Esophagus muscularis mucosa (tissue), 4 donors: Measurements from ENCODE around the gene KCNMB2. TPM values are rescaled to one million over a fixed set of nuclear protein-coding genes. Genes with fewer than 3 reads are reported as not detected.

Experiments
- DNase-seq: peaks from one replicate; pipeline ENCODE4 v3.0.0-alpha.2; 2017; ENCODE audit errors: extremely low spot score
- H3K27ac ChIP-seq, 4 donors: fragments of 200-600 bp; sonication (generic); replicated peaks in 1 of 4; 1 replicate in 3 of 4; 2 replicates in 1 of 4; pipeline ENCODE4 v1.5.1; 2016 to 2019; ENCODE audit warnings: mild to moderate bottlenecking in 1 of 4
- H3K27me3 ChIP-seq, 4 donors: fragments of 200-600 bp; sonication (generic); one replicate each; pipeline versions ENCODE4 v1.5.1 to v1.6.0; 2016 to 2019
- H3K36me3 ChIP-seq, 4 donors: fragments of 200-600 bp; sonication (generic); one replicate each; pipeline ENCODE4 v1.5.1; 2016 to 2019
- H3K4me1 ChIP-seq, 4 donors: fragments of 200-600 bp; sonication (generic); one replicate each; pipeline ENCODE4 v1.5.1; 2016 to 2019
- H3K4me3 ChIP-seq, 4 donors: fragments of 200-600 bp; sonication (generic); 1 replicate in 2 of 4; 2 replicates in 2 of 4; pipeline ENCODE4 v1.5.1; 2016 to 2019; ENCODE audit warnings: mild to moderate bottlenecking in 4 of 4, moderate library complexity in 1 of 4
- H3K9me3 ChIP-seq, 4 donors: fragments of 200-600 bp; sonication (generic); 1 replicate in 3 of 4; 2 replicates in 1 of 4; pipeline ENCODE4 v1.5.1; 2016 to 2019
- EP300 ChIP-seq: sonication (generic); formaldehyde crosslinking; IDR thresholded peaks from one replicate; pipeline ENCODE4 v1.6.1; 2017; ENCODE audit warnings: antibody characterized with exemption
- POLR2A ChIP-seq: fragments of 450-650 bp; IDR thresholded peaks from one replicate; pipeline ENCODE4 v1.6.1; 2017; ENCODE audit warnings: antibody characterized with exemption, moderate library complexity, mild to moderate bottlenecking, low read depth
- POLR2AphosphoS5 ChIP-seq, 2 donors: sonication (generic); formaldehyde crosslinking; IDR thresholded peaks; one replicate each; pipeline ENCODE4 v1.6.1; 2017; ENCODE audit warnings: antibody characterized with exemption in 2 of 2
- WGBS: methylation state at CpG from one replicate; pipeline ENCODE4 v1.1.5; 2018; 5-methylcytosine and 5-hydroxymethylcytosine counted together
- intact Hi-C: fragments of 100-400 bp; cut with DNase I; formaldehyde crosslinking; loops from one replicate; pipeline ENCODE4 v1.15.1; 2023
- total RNA-seq, 4 donors: library from RNA; depleted of rRNA; stranded (reverse); fragments of >200 nt; gene quantifications; one replicate each; pipeline versions ENCODE4 v1.1.0 to v1.2.1, GENCODE V29; 2016
- TF ChIP-seq, protein P1 (sequence below), 3 experiments: fragments of 200-600 bp in 2 of 3; fragments of 450-650 bp in 1 of 3; sonication (generic) in 2 of 3; IDR thresholded peaks; one replicate each; pipeline ENCODE4 v1.5.1; 2017 to 2019; ENCODE audit warnings: antibody characterized with exemption in 3 of 3, mild to moderate bottlenecking in 2 of 3, moderate library complexity in 1 of 3

The KCNMB2 gene
- total RNA-seq, 4 donors from 2014 or later: 0.17 to 0.40 TPM; not detected in 2

- TF ChIP-seq EP300 (no peak), POLR2AphosphoS5 (IDR thresholded peaks at IDR 0.05) (no peak), POLR2A (no peak)
- TF ChIP-seq, protein P1, sequence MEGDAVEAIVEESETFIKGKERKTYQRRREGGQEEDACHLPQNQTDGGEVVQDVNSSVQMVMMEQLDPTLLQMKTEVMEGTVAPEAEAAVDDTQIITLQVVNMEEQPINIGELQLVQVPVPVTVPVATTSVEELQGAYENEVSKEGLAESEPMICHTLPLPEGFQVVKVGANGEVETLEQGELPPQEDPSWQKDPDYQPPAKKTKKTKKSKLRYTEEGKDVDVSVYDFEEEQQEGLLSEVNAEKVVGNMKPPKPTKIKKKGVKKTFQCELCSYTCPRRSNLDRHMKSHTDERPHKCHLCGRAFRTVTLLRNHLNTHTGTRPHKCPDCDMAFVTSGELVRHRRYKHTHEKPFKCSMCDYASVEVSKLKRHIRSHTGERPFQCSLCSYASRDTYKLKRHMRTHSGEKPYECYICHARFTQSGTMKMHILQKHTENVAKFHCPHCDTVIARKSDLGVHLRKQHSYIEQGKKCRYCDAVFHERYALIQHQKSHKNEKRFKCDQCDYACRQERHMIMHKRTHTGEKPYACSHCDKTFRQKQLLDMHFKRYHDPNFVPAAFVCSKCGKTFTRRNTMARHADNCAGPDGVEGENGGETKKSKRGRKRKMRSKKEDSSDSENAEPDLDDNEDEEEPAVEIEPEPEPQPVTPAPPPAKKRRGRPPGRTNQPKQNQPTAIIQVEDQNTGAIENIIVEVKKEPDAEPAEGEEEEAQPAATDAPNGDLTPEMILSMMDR (IDR thresholded peaks at IDR 0.05): no peak
- Histone ChIP-seq H3K27me3 (no peaks in the 10 kb centered on the region), H3K4me3 (no peak overlapping the region), H3K4me1 (peaks cover 7 to 14% (median 12%) of the 10 kb centered on the region in 4 donors), H3K36me3 (no peaks in the 10 kb centered on the region), H3K9me3 (no peaks in the 10 kb centered on the region), H3K27ac (no peak overlapping the region)
- intact Hi-C loops: no loop called here
- no peak for DNase-seq
- 49% methylated on average over 2 of the region's 2 CpGs for WGBS
Measured at GRCh38 chr3:178868681-178869080, 332.4 kb downstream of the KCNMB2 start.

DNA sequence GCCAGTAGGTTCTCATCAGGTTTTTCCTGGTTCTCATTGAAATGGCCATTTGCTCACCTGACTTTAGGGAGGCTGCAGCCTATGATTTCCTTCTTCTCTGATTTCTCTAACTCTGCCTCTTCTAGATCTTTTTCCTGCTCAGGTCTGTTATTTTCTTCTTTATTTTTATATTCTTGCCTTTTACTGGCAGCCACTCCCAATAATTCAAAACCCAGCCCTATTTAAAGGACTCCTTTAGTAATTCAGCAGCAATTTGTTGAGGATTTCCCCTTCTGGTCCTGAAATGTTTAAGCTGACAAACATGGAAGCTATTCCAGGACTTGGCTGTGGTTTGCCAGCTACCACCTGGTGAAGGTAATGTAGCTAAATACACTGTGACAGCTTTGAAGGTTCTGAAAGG lies 333.8 kb downstream of the KCNMB2 start:
- Histone ChIP-seq H3K4me1 (peaks cover 7 to 14% (median 12%) of the 10 kb centered on the region in 4 donors), H3K4me3 (no peak overlapping the region), H3K27me3 (no peaks in the 10 kb centered on the region), H3K27ac (no peak overlapping the region), H3K36me3 (no peaks in the 10 kb centered on the region), H3K9me3 (no peaks in the 10 kb centered on the region)
- no peak for DNase-seq
- TF ChIP-seq EP300 (no peak), POLR2AphosphoS5 (IDR thresholded peaks at IDR 0.05) (no peak), POLR2A (no peak)
- TF ChIP-seq, protein P1 (IDR thresholded peaks at IDR 0.05): no peak
- intact Hi-C loops: loop anchor here (10.0 kb wide), 1 partner anchor 755 kb away; no protein-coding TSS in a partner anchor

DNA sequence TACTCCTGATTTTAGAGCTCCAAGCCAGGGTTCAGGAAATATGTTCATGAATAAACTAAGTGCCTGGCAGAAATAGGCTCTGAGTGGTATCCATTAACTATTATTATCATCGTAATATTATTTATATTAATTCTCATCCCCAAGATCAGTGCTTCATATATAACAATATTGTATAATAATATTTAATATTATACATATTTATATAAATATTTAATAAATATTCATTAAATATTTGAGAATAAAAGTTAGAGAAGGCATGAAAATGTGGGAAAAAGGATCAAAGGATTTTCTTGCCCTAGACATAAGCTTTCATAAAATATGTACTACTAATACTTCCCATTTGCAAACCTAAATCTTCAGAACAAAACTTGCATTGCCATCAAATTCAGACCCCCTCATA lies 338.9 kb downstream of the KCNMB2 start:
- H3K27ac ChIP-seq: no peak overlapping the region
- TF ChIP-seq POLR2AphosphoS5 (IDR thresholded peaks at IDR 0.05) (no peak), POLR2A (no peak), EP300 (no peak)
- TF ChIP-seq, protein P1 (IDR thresholded peaks at IDR 0.05): no peak
- H3K4me1 ChIP-seq: peaks cover 0 to 12% (median 5%) of the 10 kb centered on the region in 4 donors
- no peaks in the 10 kb centered on the region for H3K36me3 ChIP-seq
- intact Hi-C loops: loop anchor here (10.0 kb wide), 1 partner anchor 750 kb away; no protein-coding TSS in a partner anchor
- WGBS: 96% methylated on average over 1 of the region's 1 CpG
- H3K27me3 ChIP-seq: no peaks in the 10 kb centered on the region
- no peak overlapping the region for H3K4me3 ChIP-seq
- no peaks in the 10 kb centered on the region for H3K9me3 ChIP-seq
- DNase-seq: no peak

GRCh38 chr3:178875836-178876235 lies 339.6 kb downstream of the KCNMB2 start:
- DNase-seq: no peak
- Histone ChIP-seq H3K27me3 (no peaks in the 10 kb centered on the region), H3K4me3 (no peak overlapping the region), H3K9me3 (no peaks in the 10 kb centered on the region), H3K27ac (no peak overlapping the region), H3K4me1 (peaks cover 0 to 9% (median 3%) of the 10 kb centered on the region in 4 donors), H3K36me3 (no peaks in the 10 kb centered on the region)
- WGBS: 43% methylated on average over 5 of the region's 5 CpGs
- intact Hi-C loops: loop anchor here (10.0 kb wide), 1 partner anchor 749 kb away; no protein-coding TSS in a partner anchor
- TF ChIP-seq POLR2AphosphoS5 (IDR thresholded peaks at IDR 0.05) (no peak), POLR2A (no peak), EP300 (no peak)
- TF ChIP-seq, protein P1 (IDR thresholded peaks at IDR 0.05): no peak

GRCh38 chr3:178880274-178880673 lies 344.0 kb downstream of the KCNMB2 start:
- Histone ChIP-seq H3K27ac (no peak overlapping the region), H3K4me1 (peaks cover 0 to 8% (median 2%) of the 10 kb centered on the region in 4 donors), H3K36me3 (no peaks in the 10 kb centered on the region), H3K27me3 (no peaks in the 10 kb centered on the region), H3K4me3 (no peak overlapping the region), H3K9me3 (no peaks in the 10 kb centered on the region)
- TF ChIP-seq POLR2A (no peak), EP300 (no peak), POLR2AphosphoS5 (IDR thresholded peaks at IDR 0.05) (no peak)
- TF ChIP-seq, protein P1 (IDR thresholded peaks at IDR 0.05): no peak
- 45% methylated on average over 1 of the region's 1 CpG for WGBS
- no peak for DNase-seq
- intact Hi-C loops: no loop called here
